SU-DHL-6 (cell line): ENCODE data around the gene ASCC3.

Experiments
- H2AFZ ChIP-seq: fragments of 200-600 bp; sonication (generic); 2 replicates; pipeline ENCODE4 v1.6.1; 2014; ENCODE audit warnings: low read depth, mild to moderate bottlenecking, moderate library complexity, mixed read lengths, antibody characterized with exemption, low read length; ENCODE audit not compliant: severe bottlenecking
- H3F3A ChIP-seq: fragments of 200-600 bp; shearing (Covaris generic); 2 replicates; pipeline ENCODE4 v1.6.0; 2016; ENCODE audit warnings: antibody characterized with exemption, mild to moderate bottlenecking; ENCODE audit not compliant: insufficient read depth
- H3K27ac ChIP-seq: fragments of 200-600 bp; sonication (generic); 2 replicates; pipeline ENCODE4 v1.5.1; 2016; ENCODE audit warnings: low read depth, mild to moderate bottlenecking, low read length, moderate library complexity, mixed read lengths
- H3K27me3 ChIP-seq: fragments of 200-600 bp; sonication (generic), shearing (Covaris generic); 2 replicates; pipeline ENCODE4 v1.6.0; 2014; ENCODE audit warnings: mild to moderate bottlenecking, low read length
- H3K36me3 ChIP-seq: fragments of 200-600 bp; sonication (generic); 2 replicates; pipeline ENCODE4 v1.6.1; 2014; ENCODE audit warnings: mild to moderate bottlenecking, low read length, mixed read lengths
- H3K4me2 ChIP-seq: fragments of 300-600, 200-600 bp; shearing (Covaris generic), sonication (generic); 2 replicates; pipeline ENCODE4 v1.6.0; 2014; ENCODE audit warnings: low read length, low read depth, mild to moderate bottlenecking; ENCODE audit not compliant: poor library complexity, severe bottlenecking
- H3K4me3 ChIP-seq: fragments of 200-600 bp; sonication (generic); 2 replicates; pipeline ENCODE4 v1.5.1; 2014; ENCODE audit warnings: antibody characterized with exemption, low read length, mild to moderate bottlenecking, mixed read lengths; ENCODE audit not compliant: insufficient read depth, poor library complexity, severe bottlenecking
- H3K79me2 ChIP-seq: fragments of 200-600 bp; sonication (generic); 2 replicates; pipeline ENCODE4 v1.6.1; 2014; ENCODE audit warnings: mild to moderate bottlenecking, low read length, moderate library complexity; ENCODE audit not compliant: insufficient read depth
- H3K9ac ChIP-seq: fragments of 200-600 bp; sonication (generic); 2 replicates; pipeline ENCODE4 v1.7.0; 2014; ENCODE audit warnings: mild to moderate bottlenecking, low read length
- H3K9me2 ChIP-seq: fragments of 200-600 bp; sonication (generic); replicated peaks from 2 replicates; pipeline ENCODE4 v1.6.1; 2014; ENCODE audit warnings: low read length; ENCODE audit not compliant: insufficient read depth
- H3K9me3 ChIP-seq: fragments of 200-600 bp; sonication (generic); 2 replicates; pipeline ENCODE4 v1.6.1; 2014; ENCODE audit warnings: low read length, mixed read lengths; ENCODE audit not compliant: insufficient read depth
- H4K20me1 ChIP-seq: fragments of 200-600 bp; sonication (generic); 2 replicates; pipeline ENCODE4 v1.6.1; 2014; ENCODE audit warnings: low read depth, mild to moderate bottlenecking, antibody characterized with exemption, low read length, moderate library complexity, mixed read lengths
- CTCF ChIP-seq: fragments of 200-600 bp; sonication (generic); IDR thresholded peaks from one replicate; pipeline ENCODE4 v1.5.1; 2017; ENCODE audit warnings: antibody characterized with exemption, mild to moderate bottlenecking, low read length, moderate library complexity; ENCODE audit not compliant: insufficient read depth, poor library complexity, severe bottlenecking
- EZH2phosphoT487 ChIP-seq: fragments of 200-600 bp; sonication (generic), shearing (Covaris generic); conservative IDR thresholded peaks from 2 replicates; pipeline ENCODE4 v1.6.1; 2018; ENCODE audit warnings: mild to moderate bottlenecking, antibody characterized with exemption, low read length, moderate library complexity, mixed read lengths

ASCC3 gene

GRCh38 chr6:100458841-100459591, 422.1 kb downstream of the ASCC3 start:
- H4K20me1 ChIP-seq, result no peaks in the 10 kb centered on the region
- no peak overlapping the region for H3K9ac ChIP-seq
- no peaks in the 10 kb centered on the region for H3K79me2 ChIP-seq
- no peaks in the 10 kb centered on the region for H3K9me2 ChIP-seq
- H3K4me3 ChIP-seq, result no peak overlapping the region
- H3K9me3 ChIP-seq, result no peaks in the 10 kb centered on the region
- no peak for TF ChIP-seq CTCF
- no peak for TF ChIP-seq EZH2phosphoT487
- H3K27ac ChIP-seq, result no peak overlapping the region
- H3F3A ChIP-seq, result no peaks in the 10 kb centered on the region
- no peaks in the 10 kb centered on the region for H3K36me3 ChIP-seq
- H3K4me2 ChIP-seq, result no peak overlapping the region
- H3K27me3 ChIP-seq, result no peaks in the 10 kb centered on the region
- H2AFZ ChIP-seq, result no peak overlapping the region
